Transverse colon (tissue), 4 donors: ENCODE results near the gene RUBCNL. TPM values are rescaled to one million over a fixed set of nuclear protein-coding genes. Genes with fewer than 3 reads are reported as not detected.
A peak's percentile ranks its signal among the peaks of the same experiment; 100 is the strongest.

Experiments
- DNase-seq: peaks from one replicate; pipeline ENCODE4 v3.0.0-alpha.2; 2019
- H3K27ac ChIP-seq, 4 donors: fragments of 200-600 bp; sonication (generic); 2 replicates each; pipeline ENCODE4 v1.5.1; 2016 to 2018; ENCODE audit warnings: inconsistent platforms in 4 of 4
- H3K27me3 ChIP-seq: fragments of 200-600 bp; sonication (generic); 2 replicates; pipeline ENCODE4 v1.5.1; 2017; ENCODE audit warnings: inconsistent platforms
- H3K36me3 ChIP-seq, 4 donors: fragments of 200-600 bp; sonication (generic); 2 replicates each; pipeline ENCODE4 v1.5.1; 2017 to 2019; ENCODE audit warnings: inconsistent platforms in 4 of 4
- H3K4me1 ChIP-seq, 4 donors: fragments of 200-600 bp; sonication (generic); 2 replicates each; pipeline ENCODE4 v1.5.1; 2017 to 2020; ENCODE audit warnings: inconsistent platforms in 4 of 4
- H3K4me3 ChIP-seq, 4 donors: fragments of 200-600 bp; sonication (generic); 1 replicate in 1 of 4; 2 replicates in 3 of 4; pipeline versions ENCODE4 v1.5.1 to v1.6.1; 2017 to 2019; ENCODE audit warnings: inconsistent platforms in 4 of 4
- H3K9me3 ChIP-seq, 2 donors: fragments of 200-600 bp; sonication (generic); 2 replicates each; pipeline ENCODE4 v1.5.1; 2017 to 2019; ENCODE audit warnings: inconsistent platforms in 2 of 2
- EP300 ChIP-seq: sonication (generic); formaldehyde crosslinking; IDR thresholded peaks from one replicate; pipeline ENCODE4 v1.6.1; 2017; ENCODE audit warnings: antibody characterized with exemption, low read depth
- POLR2A ChIP-seq: fragments of 450-650 bp; IDR thresholded peaks from one replicate; pipeline ENCODE4 v1.6.1; 2016; ENCODE audit warnings: antibody characterized with exemption, mild to moderate bottlenecking, moderate library complexity
- POLR2AphosphoS5 ChIP-seq, 3 donors: sonication (generic); formaldehyde crosslinking; IDR thresholded peaks; one replicate each; pipeline ENCODE4 v1.6.1; 2016; ENCODE audit warnings: antibody characterized with exemption in 3 of 3
- WGBS, 2 donors: methylation state at CpG; one replicate each; pipeline ENCODE4 v1.1.5; 2018; ENCODE audit warnings: low coverage in 1 of 2; 5-methylcytosine and 5-hydroxymethylcytosine counted together
- in situ Hi-C, 4 donors: fragments of 200-750 bp; cut with MboI; loops; one replicate each; pipeline versions ENCODE4 v1.15.0 to v1.15.1; 2017; ENCODE audit warnings: low sequenced_read_pairs in 3 of 4, low pct_ligation_motif_present in 1 of 4, low pct_unique_long_range_greater_than_20kb in 1 of 4
- intact Hi-C: fragments of 100-400 bp; cut with DNase I; formaldehyde crosslinking; loops from one replicate; pipeline ENCODE4 v1.15.1; 2023; ENCODE audit warnings: low total_unique reads
- total RNA-seq, 4 donors: library from RNA; depleted of rRNA; stranded (reverse); fragments of >200 nt; gene quantifications; one replicate each; pipeline ENCODE4 v1.1.0, GENCODE V29; 2016
- TF ChIP-seq, protein P1 (sequence below), 5 experiments: fragments of 200-600 bp in 3 of 5; fragments of 450-650 bp in 2 of 5; sonication (generic) in 3 of 5; IDR thresholded peaks; 1 replicate in 2 of 5; 2 replicates in 3 of 5; pipeline ENCODE4 v1.5.1; 2016 to 2017; ENCODE audit warnings: antibody characterized with exemption in 5 of 5, inconsistent platforms in 3 of 5, mild to moderate bottlenecking in 2 of 5, moderate library complexity in 1 of 5

RUBCNL gene
- total RNA-seq, 4 donors from 2014 or later = 2.8 to 27.2 (median 14.2) TPM

GRCh38 chr13:46403851-46404732, 17.0 kb upstream of the RUBCNL start:
- H3K4me3 ChIP-seq = no peak overlapping the region
- peak overlapping the region in 1 of 4 donors; percentile 26 for H3K27ac ChIP-seq
- no peak for DNase-seq
- no peaks in the 10 kb centered on the region for H3K36me3 ChIP-seq
- in situ Hi-C loops (no loop called here), intact Hi-C loops (no loop called here)
- H3K27me3 ChIP-seq = no peaks in the 10 kb centered on the region
- no peak for TF ChIP-seq POLR2AphosphoS5 (IDR thresholded peaks at IDR 0.05)
- TF ChIP-seq, protein P1, sequence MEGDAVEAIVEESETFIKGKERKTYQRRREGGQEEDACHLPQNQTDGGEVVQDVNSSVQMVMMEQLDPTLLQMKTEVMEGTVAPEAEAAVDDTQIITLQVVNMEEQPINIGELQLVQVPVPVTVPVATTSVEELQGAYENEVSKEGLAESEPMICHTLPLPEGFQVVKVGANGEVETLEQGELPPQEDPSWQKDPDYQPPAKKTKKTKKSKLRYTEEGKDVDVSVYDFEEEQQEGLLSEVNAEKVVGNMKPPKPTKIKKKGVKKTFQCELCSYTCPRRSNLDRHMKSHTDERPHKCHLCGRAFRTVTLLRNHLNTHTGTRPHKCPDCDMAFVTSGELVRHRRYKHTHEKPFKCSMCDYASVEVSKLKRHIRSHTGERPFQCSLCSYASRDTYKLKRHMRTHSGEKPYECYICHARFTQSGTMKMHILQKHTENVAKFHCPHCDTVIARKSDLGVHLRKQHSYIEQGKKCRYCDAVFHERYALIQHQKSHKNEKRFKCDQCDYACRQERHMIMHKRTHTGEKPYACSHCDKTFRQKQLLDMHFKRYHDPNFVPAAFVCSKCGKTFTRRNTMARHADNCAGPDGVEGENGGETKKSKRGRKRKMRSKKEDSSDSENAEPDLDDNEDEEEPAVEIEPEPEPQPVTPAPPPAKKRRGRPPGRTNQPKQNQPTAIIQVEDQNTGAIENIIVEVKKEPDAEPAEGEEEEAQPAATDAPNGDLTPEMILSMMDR (IDR thresholded peaks at IDR 0.05) = no peak
- TF ChIP-seq POLR2A = no peak
- H3K4me1 ChIP-seq = no peaks in the 10 kb centered on the region
- no peaks in the 10 kb centered on the region for H3K9me3 ChIP-seq
- 69 to 78% methylated on average over 7 to 8 of the region's 8 CpGs for whole genome bisulfite sequencing, 2 donors

- Histone ChIP-seq H3K4me3 (no peak overlapping the region), H3K36me3 (no peaks in the 10 kb centered on the region), H3K4me1 (no peaks in the 10 kb centered on the region), H3K9me3 (no peaks in the 10 kb centered on the region), H3K27me3 (no peaks in the 10 kb centered on the region), H3K27ac (no peak overlapping the region)
- WGBS, 2 donors = 61 to 67% methylated on average over 2 of the region's 2 CpGs
- no peak for DNase-seq
- TF ChIP-seq POLR2A (no peak), POLR2AphosphoS5 (IDR thresholded peaks at IDR 0.05) (no peak), EP300 (no peak)
- TF ChIP-seq, protein P1 (IDR thresholded peaks at IDR 0.05) = no peak
- in situ Hi-C loops = no loop called here
- intact Hi-C loops = no loop called here
Observed at GRCh38 chr13:46402178-46402577, 15.1 kb upstream of the RUBCNL start.

- H3K36me3 ChIP-seq = no peaks in the 10 kb centered on the region
- H3K27me3 ChIP-seq = no peaks in the 10 kb centered on the region
- intact Hi-C loops (no loop called here), in situ Hi-C loops (no loop called here)
- no peak overlapping the region for H3K4me3 ChIP-seq
- no peak overlapping the region for H3K27ac ChIP-seq
- DNase-seq = no peak
- TF ChIP-seq POLR2A = no peak
- no peak for TF ChIP-seq EP300
- TF ChIP-seq POLR2AphosphoS5 (IDR thresholded peaks at IDR 0.05) = no peak
- TF ChIP-seq, protein P1 (IDR thresholded peaks at IDR 0.05) = no peak
- H3K9me3 ChIP-seq = no peaks in the 10 kb centered on the region
- no peaks in the 10 kb centered on the region for H3K4me1 ChIP-seq
- WGBS, 2 donors = 7 to 33% methylated on average over 1 of the region's 1 CpG
Observed at GRCh38 chr13:46401432-46401831, 14.4 kb upstream of the RUBCNL start.

- H3K4me1 ChIP-seq = no peaks in the 10 kb centered on the region
- DNase-seq = no peak
- intact Hi-C loops (no loop called here), in situ Hi-C loops (no loop called here)
- no peak overlapping the region for H3K27ac ChIP-seq
- H3K36me3 ChIP-seq = no peaks in the 10 kb centered on the region
- TF ChIP-seq EP300 = no peak
- TF ChIP-seq, protein P1 (IDR thresholded peaks at IDR 0.05) = no peak
- TF ChIP-seq POLR2AphosphoS5 (IDR thresholded peaks at IDR 0.05) = no peak
- TF ChIP-seq POLR2A = no peak
- no peaks in the 10 kb centered on the region for H3K9me3 ChIP-seq
- no peak overlapping the region for H3K4me3 ChIP-seq
- no peaks in the 10 kb centered on the region for H3K27me3 ChIP-seq
Observed at GRCh38 chr13:46396341-46396740, 9.3 kb upstream of the RUBCNL start.
